Measurements from ENCODE around the gene ATG16L1. TPM values are rescaled to one million over a fixed set of nuclear protein-coding genes. Genes with fewer than 3 reads are reported as not detected.
A peak's percentile ranks its signal among the peaks of the same experiment; 100 is the strongest.

ATG16L1 gene
- total and polyA plus RNA-seq, 2 donors (not counting 1 experiment from before 2014, with no cell fraction given): 23.7 to 33.7 TPM

DNA sequence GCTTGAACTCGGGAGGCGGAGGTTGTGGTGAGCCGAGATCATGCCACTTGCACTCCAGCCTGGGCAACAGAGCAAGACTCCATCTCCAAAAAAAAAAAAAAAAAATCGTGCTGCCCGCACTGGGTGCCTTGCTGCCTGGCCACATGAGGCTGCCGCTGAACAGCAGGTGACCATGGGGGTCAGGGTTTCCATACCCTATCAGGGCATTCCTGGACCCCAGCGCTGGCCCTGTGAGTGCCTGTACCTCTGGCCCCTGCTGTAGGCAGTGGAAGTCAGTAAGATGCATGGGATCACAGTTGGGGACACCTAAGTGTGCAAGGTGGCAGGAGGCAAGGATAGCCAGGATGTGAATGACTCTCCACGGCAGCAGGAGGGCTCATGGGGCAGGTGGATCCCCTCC lies 75.0 kb downstream of the ATG16L1 start:
- no peak for DNase-seq (ENCODE audit: low read depth in 2 of 2)
- H3K79me2 ChIP-seq (ENCODE audit: control insufficient read depth, insufficient read depth, low read length): no peaks in the 10 kb centered on the region
- H3K27ac ChIP-seq (ENCODE audit: insufficient read depth, low read length): no peak overlapping the region
- no peaks in the 10 kb centered on the region for H3K27me3 ChIP-seq (ENCODE audit: control insufficient read depth, insufficient read depth, low read length)
- no peaks in the 10 kb centered on the region for H3K4me1 ChIP-seq (ENCODE audit: control insufficient read depth, extremely low read depth, insufficient read depth, low read length)
- no peak overlapping the region for H2AFZ ChIP-seq (ENCODE audit: low read length)
- no peak overlapping the region for H3K4me2 ChIP-seq (ENCODE audit: extremely low read depth, insufficient read depth, low read length)
- no peaks in the 10 kb centered on the region for H3K36me3 ChIP-seq (ENCODE audit: control insufficient read depth, insufficient read depth, low read length)
- no peaks in the 10 kb centered on the region for H4K20me1 ChIP-seq (ENCODE audit: control insufficient read depth, extremely low read depth, insufficient read depth, low read length)
- TF ChIP-seq EZH2 (IDR thresholded peaks at IDR 0.05; ENCODE audit: low read length, missing control alignments): no peak
- TF ChIP-seq, protein P1, sequence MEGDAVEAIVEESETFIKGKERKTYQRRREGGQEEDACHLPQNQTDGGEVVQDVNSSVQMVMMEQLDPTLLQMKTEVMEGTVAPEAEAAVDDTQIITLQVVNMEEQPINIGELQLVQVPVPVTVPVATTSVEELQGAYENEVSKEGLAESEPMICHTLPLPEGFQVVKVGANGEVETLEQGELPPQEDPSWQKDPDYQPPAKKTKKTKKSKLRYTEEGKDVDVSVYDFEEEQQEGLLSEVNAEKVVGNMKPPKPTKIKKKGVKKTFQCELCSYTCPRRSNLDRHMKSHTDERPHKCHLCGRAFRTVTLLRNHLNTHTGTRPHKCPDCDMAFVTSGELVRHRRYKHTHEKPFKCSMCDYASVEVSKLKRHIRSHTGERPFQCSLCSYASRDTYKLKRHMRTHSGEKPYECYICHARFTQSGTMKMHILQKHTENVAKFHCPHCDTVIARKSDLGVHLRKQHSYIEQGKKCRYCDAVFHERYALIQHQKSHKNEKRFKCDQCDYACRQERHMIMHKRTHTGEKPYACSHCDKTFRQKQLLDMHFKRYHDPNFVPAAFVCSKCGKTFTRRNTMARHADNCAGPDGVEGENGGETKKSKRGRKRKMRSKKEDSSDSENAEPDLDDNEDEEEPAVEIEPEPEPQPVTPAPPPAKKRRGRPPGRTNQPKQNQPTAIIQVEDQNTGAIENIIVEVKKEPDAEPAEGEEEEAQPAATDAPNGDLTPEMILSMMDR (conservative IDR thresholded peaks at IDR 0.05 in 1 of 2, IDR thresholded peaks at IDR 0.05 in 1 of 2; ENCODE audit: low read depth in 1 of 2, low read length in 2 of 2): no peak
- H3K9ac ChIP-seq (ENCODE audit: insufficient read depth, low read length): no peak overlapping the region
- H3K4me3 ChIP-seq (replicated peaks in 1 of 4; ENCODE audit: control extremely low read depth in 1 of 4, insufficient read depth in 1 of 4, low read depth in 3 of 4, low read length in 4 of 4): no peak overlapping the region
- no peaks in the 10 kb centered on the region for H3K9me3 ChIP-seq (ENCODE audit: control insufficient read depth, insufficient read depth, low read depth, low read length)

DNA sequence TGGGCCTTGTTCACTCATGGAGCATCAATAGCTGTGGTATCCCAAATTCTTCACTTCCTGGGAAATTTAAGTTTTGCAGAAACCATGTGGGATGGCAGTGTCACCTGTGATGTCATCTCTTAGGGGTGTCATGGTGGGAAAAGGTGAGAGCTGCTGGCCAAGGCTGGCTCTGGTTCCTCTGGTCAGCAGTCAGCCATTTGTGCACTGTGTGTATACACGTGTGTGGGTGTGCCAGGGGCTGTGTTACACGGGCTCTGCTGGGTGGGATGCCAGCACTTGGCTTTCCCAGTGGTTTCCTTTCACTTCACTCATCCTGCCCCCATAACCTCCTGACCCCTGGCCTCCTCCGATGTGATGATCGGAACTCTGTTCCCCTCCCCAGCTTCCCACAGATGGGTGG lies 77.4 kb downstream of the ATG16L1 start:
- no peaks in the 10 kb centered on the region for H4K20me1 ChIP-seq (ENCODE audit: control insufficient read depth, extremely low read depth, insufficient read depth, low read length)

DNA sequence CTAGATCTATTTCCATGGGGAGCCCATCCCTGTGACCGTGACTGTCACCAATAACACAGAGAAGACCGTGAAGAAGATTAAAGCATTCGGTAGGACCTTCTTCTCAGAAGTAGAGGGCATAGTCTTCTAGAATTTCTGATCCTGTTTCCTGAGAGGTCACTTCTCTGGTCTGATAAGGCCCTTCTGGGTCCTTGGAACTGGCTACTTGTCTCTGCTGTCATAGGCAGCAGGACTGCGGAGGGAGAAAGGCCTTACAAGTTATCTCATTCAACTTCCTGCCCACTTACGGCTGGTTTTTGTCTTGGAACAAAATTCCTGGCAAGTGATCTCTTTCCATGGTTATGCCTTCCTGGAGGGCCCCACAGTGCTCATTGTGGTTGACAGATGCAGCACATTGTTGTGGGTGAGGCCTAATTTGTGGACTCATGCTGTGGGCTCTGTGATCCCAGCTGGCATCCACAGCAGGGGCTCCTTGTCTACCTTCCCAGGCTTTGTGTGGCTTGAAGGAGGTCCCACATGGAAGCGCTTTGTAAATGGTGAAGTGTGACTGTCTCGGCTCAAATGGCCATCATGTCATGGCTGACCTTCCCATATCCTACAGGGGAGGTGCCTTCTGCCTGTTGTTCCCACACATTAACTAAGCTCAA lies 78.1 kb downstream of the ATG16L1 start:
- H3K79me2 ChIP-seq (ENCODE audit: control insufficient read depth, insufficient read depth, low read length): no peaks in the 10 kb centered on the region
- no peak overlapping the region for H3K27ac ChIP-seq (ENCODE audit: insufficient read depth, low read length)
- H3K9me3 ChIP-seq (ENCODE audit: control insufficient read depth, insufficient read depth, low read depth, low read length): no peaks in the 10 kb centered on the region
- H4K20me1 ChIP-seq (ENCODE audit: control insufficient read depth, extremely low read depth, insufficient read depth, low read length): no peaks in the 10 kb centered on the region
- no peak for TF ChIP-seq EZH2 (IDR thresholded peaks at IDR 0.05; ENCODE audit: low read length, missing control alignments)
- TF ChIP-seq, protein P1 (conservative IDR thresholded peaks at IDR 0.05 in 1 of 2, IDR thresholded peaks at IDR 0.05 in 1 of 2; ENCODE audit: low read depth in 1 of 2, low read length in 2 of 2): no peak
- no peak overlapping the region for H3K4me2 ChIP-seq (ENCODE audit: extremely low read depth, insufficient read depth, low read length)
- H2AFZ ChIP-seq (ENCODE audit: low read length): no peak overlapping the region
- H3K36me3 ChIP-seq (ENCODE audit: control insufficient read depth, insufficient read depth, low read length): no peaks in the 10 kb centered on the region
- no peaks in the 10 kb centered on the region for H3K4me1 ChIP-seq (ENCODE audit: control insufficient read depth, extremely low read depth, insufficient read depth, low read length)
- H3K27me3 ChIP-seq (ENCODE audit: control insufficient read depth, insufficient read depth, low read length): no peaks in the 10 kb centered on the region
- H3K4me3 ChIP-seq (replicated peaks in 1 of 4; ENCODE audit: control extremely low read depth in 1 of 4, insufficient read depth in 1 of 4, low read depth in 3 of 4, low read length in 4 of 4): no peak overlapping the region
- no peak overlapping the region for H3K9ac ChIP-seq (ENCODE audit: insufficient read depth, low read length)
- DNase-seq (ENCODE audit: low read depth in 2 of 2): peak in 1 of 2 donors; percentile 60

More for the DNA sequence above, 77.4 kb downstream of the ATG16L1 start:
- no peak overlapping the region for H2AFZ ChIP-seq (ENCODE audit: low read length)
- no peak overlapping the region for H3K9ac ChIP-seq (ENCODE audit: insufficient read depth, low read length)
- no peak overlapping the region for H3K4me3 ChIP-seq (replicated peaks in 1 of 4; ENCODE audit: control extremely low read depth in 1 of 4, insufficient read depth in 1 of 4, low read depth in 3 of 4, low read length in 4 of 4)
- H3K27ac ChIP-seq (ENCODE audit: insufficient read depth, low read length): no peak overlapping the region
- no peak for DNase-seq (ENCODE audit: low read depth in 2 of 2)
- no peaks in the 10 kb centered on the region for H3K4me1 ChIP-seq (ENCODE audit: control insufficient read depth, extremely low read depth, insufficient read depth, low read length)
- H3K4me2 ChIP-seq (ENCODE audit: extremely low read depth, insufficient read depth, low read length): no peak overlapping the region
- H3K79me2 ChIP-seq (ENCODE audit: control insufficient read depth, insufficient read depth, low read length): no peaks in the 10 kb centered on the region
- no peaks in the 10 kb centered on the region for H3K36me3 ChIP-seq (ENCODE audit: control insufficient read depth, insufficient read depth, low read length)
- TF ChIP-seq, protein P1 (conservative IDR thresholded peaks at IDR 0.05 in 1 of 2, IDR thresholded peaks at IDR 0.05 in 1 of 2; ENCODE audit: low read depth in 1 of 2, low read length in 2 of 2): no peak
- TF ChIP-seq EZH2 (IDR thresholded peaks at IDR 0.05; ENCODE audit: low read length, missing control alignments): no peak
- H3K9me3 ChIP-seq (ENCODE audit: control insufficient read depth, insufficient read depth, low read depth, low read length): no peaks in the 10 kb centered on the region
- H3K27me3 ChIP-seq (ENCODE audit: control insufficient read depth, insufficient read depth, low read length): no peaks in the 10 kb centered on the region

All from fibroblast of lung (primary cell).